Tibial artery (tissue), 4 donors: Measurements from ENCODE around the gene LAMTOR3.

Experiments
- DNase-seq, 2 donors: peaks; one replicate each; pipeline ENCODE4 v3.0.0-alpha.2; 2019
- H3K27ac ChIP-seq, 2 donors: fragments of 200-600 bp; sonication (generic) in 1 of 2; 1 replicate in 1 of 2; 2 replicates in 1 of 2; pipeline ENCODE4 v1.5.1; 2018 to 2019; ENCODE audit warnings: mild to moderate bottlenecking in 1 of 2
- H3K27me3 ChIP-seq, 2 donors: fragments of 200-600 bp; sonication (generic) in 1 of 2; one replicate each; pipeline versions ENCODE4 v1.5.1 to v1.6.0; 2016 to 2019
- H3K36me3 ChIP-seq, 3 donors: fragments of 200-600 bp; sonication (generic) in 2 of 3; one replicate each; pipeline ENCODE4 v1.5.1; 2016 to 2019; ENCODE audit warnings: mild to moderate bottlenecking in 2 of 3
- H3K4me1 ChIP-seq, 4 donors: fragments of 200-600 bp; sonication (generic) in 2 of 4; 1 replicate in 3 of 4; 2 replicates in 1 of 4; pipeline ENCODE4 v1.5.1; 2016 to 2019
- H3K4me3 ChIP-seq, 2 donors: fragments of 200-600 bp; sonication (generic) in 1 of 2; 1 replicate in 1 of 2; 2 replicates in 1 of 2; pipeline ENCODE4 v1.5.1; 2018 to 2019; ENCODE audit warnings: mild to moderate bottlenecking in 2 of 2
- H3K9me3 ChIP-seq, 3 donors: fragments of 200-600 bp; sonication (generic) in 1 of 3; one replicate each; pipeline ENCODE4 v1.5.1; 2016 to 2019
- intact Hi-C: fragments of 100-400 bp; cut with DNase I; formaldehyde crosslinking; loops from one replicate; pipeline ENCODE4 v1.15.0; 2023; ENCODE audit warnings: low total_unique reads
- TF ChIP-seq, protein P1 (sequence below), 2 experiments: fragments of 200-600 bp in 1 of 2; fragments of 450-650 bp in 1 of 2; IDR thresholded peaks; one replicate each; pipeline ENCODE4 v1.5.1; 2017 to 2019; ENCODE audit warnings: antibody characterized with exemption in 2 of 2, mild to moderate bottlenecking in 1 of 2, moderate library complexity in 1 of 2

The LAMTOR3 gene

GRCh38 chr4:99856166-99856565, 38.1 kb downstream of the LAMTOR3 start:
- TF ChIP-seq, protein P1, sequence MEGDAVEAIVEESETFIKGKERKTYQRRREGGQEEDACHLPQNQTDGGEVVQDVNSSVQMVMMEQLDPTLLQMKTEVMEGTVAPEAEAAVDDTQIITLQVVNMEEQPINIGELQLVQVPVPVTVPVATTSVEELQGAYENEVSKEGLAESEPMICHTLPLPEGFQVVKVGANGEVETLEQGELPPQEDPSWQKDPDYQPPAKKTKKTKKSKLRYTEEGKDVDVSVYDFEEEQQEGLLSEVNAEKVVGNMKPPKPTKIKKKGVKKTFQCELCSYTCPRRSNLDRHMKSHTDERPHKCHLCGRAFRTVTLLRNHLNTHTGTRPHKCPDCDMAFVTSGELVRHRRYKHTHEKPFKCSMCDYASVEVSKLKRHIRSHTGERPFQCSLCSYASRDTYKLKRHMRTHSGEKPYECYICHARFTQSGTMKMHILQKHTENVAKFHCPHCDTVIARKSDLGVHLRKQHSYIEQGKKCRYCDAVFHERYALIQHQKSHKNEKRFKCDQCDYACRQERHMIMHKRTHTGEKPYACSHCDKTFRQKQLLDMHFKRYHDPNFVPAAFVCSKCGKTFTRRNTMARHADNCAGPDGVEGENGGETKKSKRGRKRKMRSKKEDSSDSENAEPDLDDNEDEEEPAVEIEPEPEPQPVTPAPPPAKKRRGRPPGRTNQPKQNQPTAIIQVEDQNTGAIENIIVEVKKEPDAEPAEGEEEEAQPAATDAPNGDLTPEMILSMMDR (IDR thresholded peaks at IDR 0.05), result no peak
- Histone ChIP-seq H3K36me3 (no peaks in the 10 kb centered on the region), H3K4me1 (no peaks in the 10 kb centered on the region), H3K27me3 (peaks cover 0 to 3% of the 10 kb centered on the region in 2 donors), H3K9me3 (no peaks in the 10 kb centered on the region), H3K4me3 (no peak overlapping the region), H3K27ac (no peak overlapping the region)
- intact Hi-C loops, result no loop called here
- DNase-seq, result no peak

- DNase-seq, result no peak
- no peak overlapping the region for H3K27ac ChIP-seq
Observed at GRCh38 chr4:99855678-99856077, 38.5 kb downstream of the LAMTOR3 start.

DNA sequence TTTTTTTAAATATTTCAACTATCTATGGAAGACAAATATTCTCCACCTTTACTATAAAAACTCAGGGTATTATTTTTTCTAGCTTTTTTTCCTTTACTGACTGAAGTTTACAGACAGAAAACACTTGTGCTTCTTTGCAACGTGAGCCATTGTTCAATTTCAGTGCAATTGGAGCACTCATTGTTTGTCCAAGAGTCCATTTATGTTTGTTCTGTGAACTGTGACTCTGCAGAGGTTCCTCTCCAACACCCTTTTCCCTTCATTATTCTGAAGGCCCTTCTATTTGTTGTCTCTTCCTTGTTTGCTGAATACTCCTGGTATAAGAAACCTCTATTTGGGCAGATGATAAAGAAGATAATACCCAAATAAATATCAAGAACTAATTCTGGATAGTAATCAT, 40.2 kb downstream of the LAMTOR3 start:
- no peaks in the 10 kb centered on the region for H3K9me3 ChIP-seq
- H3K27ac ChIP-seq, result no peak overlapping the region
- no peak for DNase-seq
- TF ChIP-seq, protein P1 (IDR thresholded peaks at IDR 0.05), result no peak
- intact Hi-C loops, result no loop called here
- no peaks in the 10 kb centered on the region for H3K4me1 ChIP-seq
- no peak overlapping the region for H3K4me3 ChIP-seq
- no peaks in the 10 kb centered on the region for H3K27me3 ChIP-seq
- no peaks in the 10 kb centered on the region for H3K36me3 ChIP-seq

More at GRCh38 chr4:99855678-99856077, 38.5 kb downstream of the LAMTOR3 start:
- intact Hi-C loops, result no loop called here
- Histone ChIP-seq H3K9me3 (no peaks in the 10 kb centered on the region), H3K27me3 (peaks cover 0 to 3% of the 10 kb centered on the region in 2 donors), H3K4me3 (no peak overlapping the region), H3K4me1 (no peaks in the 10 kb centered on the region), H3K36me3 (no peaks in the 10 kb centered on the region)
- TF ChIP-seq, protein P1 (IDR thresholded peaks at IDR 0.05), result no peak

DNA sequence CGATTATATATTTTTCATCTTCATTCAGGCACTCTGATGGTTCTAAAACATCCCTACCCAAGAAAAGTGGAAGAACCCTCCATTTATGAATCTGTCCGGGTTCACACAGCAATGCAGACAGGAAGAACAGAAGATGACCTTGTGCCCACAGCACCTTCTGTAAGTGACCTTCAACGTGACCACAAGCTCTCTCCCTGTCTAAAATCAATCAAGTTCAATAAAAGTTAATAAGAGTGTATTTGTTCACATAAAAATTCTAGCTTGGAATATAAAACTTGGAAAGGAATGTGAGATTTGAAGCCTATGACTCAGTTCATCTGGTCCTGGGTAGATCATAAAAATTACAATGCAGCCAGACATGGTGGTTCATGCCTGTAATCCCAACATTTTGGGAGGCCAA, 41.0 kb downstream of the LAMTOR3 start:
- Histone ChIP-seq H3K27ac (no peak overlapping the region), H3K4me3 (no peak overlapping the region), H3K27me3 (no peaks in the 10 kb centered on the region), H3K36me3 (no peaks in the 10 kb centered on the region), H3K9me3 (no peaks in the 10 kb centered on the region), H3K4me1 (no peaks in the 10 kb centered on the region)
- no peak for DNase-seq
- intact Hi-C loops, result no loop called here
- TF ChIP-seq, protein P1 (IDR thresholded peaks at IDR 0.05), result no peak

DNA sequence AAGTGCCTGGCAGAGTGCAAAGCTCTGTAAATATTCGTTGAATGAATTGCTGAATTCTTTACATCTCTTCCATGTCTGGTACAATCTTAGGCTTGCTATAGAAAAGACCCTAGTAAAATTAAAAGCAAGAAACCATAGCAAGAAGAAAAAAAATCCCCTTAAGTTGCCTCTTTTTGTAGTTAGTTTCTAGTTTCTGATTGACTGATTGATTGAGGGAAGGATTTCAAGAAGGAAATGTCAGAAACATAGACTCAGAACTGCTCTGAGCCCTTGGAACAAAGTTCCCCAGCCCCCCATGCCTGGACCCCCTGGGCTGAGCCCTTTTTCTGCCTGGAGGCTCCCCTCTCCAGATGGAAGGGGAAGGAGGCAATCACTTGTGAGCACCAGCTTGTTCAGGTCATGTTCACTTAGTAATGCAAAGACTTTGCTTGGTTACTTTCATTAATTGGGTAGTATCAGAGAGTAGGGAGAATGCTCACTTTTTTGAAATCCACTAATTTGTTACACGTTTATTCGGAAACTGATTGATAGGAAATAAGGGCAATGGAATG, 42.0 kb downstream of the LAMTOR3 start:
- Histone ChIP-seq H3K9me3 (no peaks in the 10 kb centered on the region), H3K27me3 (no peaks in the 10 kb centered on the region), H3K27ac (no peak overlapping the region), H3K36me3 (no peaks in the 10 kb centered on the region), H3K4me1 (no peaks in the 10 kb centered on the region), H3K4me3 (no peak overlapping the region)
- TF ChIP-seq, protein P1 (IDR thresholded peaks at IDR 0.05), result no peak
- intact Hi-C loops, result no loop called here
- no peak for DNase-seq

DNA sequence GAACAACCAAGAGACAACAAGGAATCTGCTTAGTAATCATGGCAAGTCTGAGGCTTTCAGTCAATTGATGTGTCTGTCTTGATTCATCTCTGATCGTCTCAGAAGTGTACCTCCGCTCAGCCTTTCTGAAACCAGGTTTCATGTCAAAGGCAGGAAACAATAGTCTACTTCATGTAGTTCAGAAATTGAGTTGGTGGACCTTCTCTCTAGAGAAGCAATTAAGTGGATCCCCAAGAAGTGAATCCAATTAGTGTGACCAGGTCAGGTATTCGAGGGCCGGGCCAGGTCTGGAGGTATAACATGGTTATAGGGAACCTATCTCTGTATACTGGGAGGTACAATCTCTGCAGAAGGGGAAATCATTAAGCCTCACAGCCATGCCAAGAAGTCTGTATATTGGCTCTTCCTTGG, 45.6 kb downstream of the LAMTOR3 start:
- intact Hi-C loops, result no loop called here
- Histone ChIP-seq H3K4me1 (peaks cover 0 to 6% (median 0%) of the 10 kb centered on the region in 4 donors), H3K27ac (no peak overlapping the region), H3K27me3 (no peaks in the 10 kb centered on the region), H3K9me3 (no peaks in the 10 kb centered on the region), H3K36me3 (no peaks in the 10 kb centered on the region), H3K4me3 (no peak overlapping the region)
- TF ChIP-seq, protein P1 (IDR thresholded peaks at IDR 0.05), result no peak
- DNase-seq, result no peak
